Endothelial cell of umbilical vein (primary cell): ENCODE measurements around the gene PIK3R1. TPM values are rescaled to one million over a fixed set of nuclear protein-coding genes. Genes with fewer than 3 reads are reported as not detected.
A peak's percentile ranks its signal among the peaks of the same experiment; 100 is the strongest.

Experiments
- BruUV-seq: library from RNA; stranded (reverse); fragments of 400-500 nt; replicated peaks from 2 replicates; lab custom pipeline; 2021; lab: Mats Ljungman, UMichigan
- CTCF ChIA-PET: fragments of 300-600, 350-600 bp; sonication (Branson Sonifier 250); formaldehyde crosslinking; loops from one replicate; lab custom pipeline; 2021; ENCODE audit warnings: antibody characterized with exemption, inconsistent platforms; lab: Charles Lee
- POLR2A ChIA-PET: fragments of 300-600, 350-600 bp; sonication (Branson Sonifier 250); formaldehyde crosslinking; loops from one replicate; lab custom pipeline; 2021; ENCODE audit warnings: antibody characterized with exemption, inconsistent platforms; lab: Charles Lee
- DNase-seq: peaks from one replicate; pipeline ENCODE4 v3.0.0-alpha.2; 2011; ENCODE audit warnings: low read depth, low spot score
- FAIRE-seq: peaks from 2 replicates; lab custom pipeline; 2011; peaks lifted over from hg19 to GRCh38; lab: Jason Lieb, UNC
- H2AFZ ChIP-seq: 2 replicates; pipeline ENCODE4 v1.6.0; 2012; ENCODE audit warnings: low read depth, low read length, control low read depth, inconsistent platforms
- H3K27ac ChIP-seq: 2 replicates; pipeline ENCODE4 v1.5.1; 2011; ENCODE audit warnings: low read depth, mild to moderate bottlenecking, control low read depth, low read length, moderate library complexity; ENCODE audit not compliant: insufficient read depth
- H3K27me3 ChIP-seq, 2 experiments: 2 replicates each; pipeline versions ENCODE4 v1.6.0 to v1.6.1; 2011; ENCODE audit warnings: low read length in 2 of 2, mixed read lengths in 1 of 2; ENCODE audit not compliant: control insufficient read depth in 2 of 2, insufficient read depth in 2 of 2
- H3K36me3 ChIP-seq, 2 experiments: 2 replicates in 1 of 2; 3 replicates in 1 of 2; pipeline ENCODE4 v1.5.1; 2011; ENCODE audit warnings: low read length in 2 of 2, mild to moderate bottlenecking in 1 of 2, moderate library complexity in 1 of 2; ENCODE audit not compliant: control insufficient read depth in 2 of 2, insufficient read depth in 2 of 2; ENCODE audit errors: extremely low read depth in 1 of 2
- H3K4me1 ChIP-seq: 3 replicates; pipeline ENCODE4 v1.5.1; 2011; ENCODE audit warnings: mild to moderate bottlenecking, low read length; ENCODE audit not compliant: control insufficient read depth, insufficient read depth; ENCODE audit errors: extremely low read depth
- H3K4me2 ChIP-seq: 2 replicates; pipeline ENCODE4 v1.6.1; 2011; ENCODE audit warnings: low read length, control low read depth, mixed read lengths; ENCODE audit not compliant: insufficient read depth
- H3K4me3 ChIP-seq, 3 experiments: fragments of 200-600 bp in 1 of 3; sonication (generic), shearing (Covaris generic) in 1 of 3; replicated peaks in 1 of 3; 2 replicates each; pipeline ENCODE4 v1.5.1; 2011 to 2016; ENCODE audit warnings: control low read depth in 3 of 3, low read length in 3 of 3, mild to moderate bottlenecking in 2 of 3, inconsistent platforms in 1 of 3, low read depth in 1 of 3, moderate library complexity in 1 of 3; ENCODE audit not compliant: insufficient read depth in 1 of 3
- H3K79me2 ChIP-seq: 2 replicates; pipeline ENCODE4 v1.6.0; 2012; ENCODE audit warnings: low read length, inconsistent platforms; ENCODE audit not compliant: control insufficient read depth, insufficient read depth
- H3K9ac ChIP-seq: replicated peaks from 2 replicates; pipeline ENCODE3; 2011; ENCODE audit warnings: low read length, control low read depth; ENCODE audit not compliant: insufficient read depth; ENCODE audit errors: extremely low read depth
- H3K9me1 ChIP-seq: replicated peaks from 3 replicates; pipeline ENCODE4 v1.6.0; 2011; ENCODE audit warnings: mild to moderate bottlenecking, low read length; ENCODE audit not compliant: control insufficient read depth, insufficient read depth; ENCODE audit errors: extremely low read depth
- H3K9me3 ChIP-seq: replicated peaks from 2 replicates; pipeline ENCODE4 v1.5.1; 2012; ENCODE audit warnings: low read length, inconsistent platforms; ENCODE audit not compliant: control insufficient read depth, insufficient read depth
- H4K20me1 ChIP-seq: replicated peaks from 2 replicates; pipeline ENCODE3; 2011; ENCODE audit warnings: mild to moderate bottlenecking, low read length; ENCODE audit not compliant: control insufficient read depth, insufficient read depth; ENCODE audit errors: extremely low read depth
- CTCF ChIP-seq, 2 donors: IDR thresholded peaks; 1 replicate in 1 of 2; 2 replicates in 1 of 2; pipeline ENCODE4 v1.5.1; 2011; ENCODE audit warnings: low read length in 2 of 2, mild to moderate bottlenecking in 2 of 2, moderate library complexity in 2 of 2, control low read depth in 1 of 2, inconsistent platforms in 1 of 2, low read depth in 1 of 2; ENCODE audit not compliant: insufficient read depth in 1 of 2; ENCODE audit errors: extremely low read depth in 1 of 2
- EZH2 ChIP-seq: IDR thresholded peaks from 2 replicates; pipeline ENCODE4 v1.6.1; 2012; ENCODE audit warnings: borderline replicate concordance, low read depth, mild to moderate bottlenecking, moderate library complexity, low read length, inconsistent platforms; ENCODE audit not compliant: severe bottlenecking
- FOS ChIP-seq: IDR thresholded peaks from 2 replicates; pipeline ENCODE4 v1.6.1; 2011; ENCODE audit warnings: mild to moderate bottlenecking, low read length, moderate library complexity, borderline replicate concordance; ENCODE audit not compliant: insufficient read depth
- GATA2 ChIP-seq: IDR thresholded peaks from 2 replicates; pipeline ENCODE4 v1.7.0; 2011; ENCODE audit warnings: low read depth, mild to moderate bottlenecking, moderate library complexity, mixed read lengths, low read length; ENCODE audit not compliant: insufficient read length, insufficient read depth
- JUN ChIP-seq: IDR thresholded peaks from 2 replicates; pipeline ENCODE4 v1.6.1; 2011; ENCODE audit warnings: borderline replicate concordance, low read depth; ENCODE audit not compliant: insufficient read length, insufficient read depth
- MYC ChIP-seq: IDR thresholded peaks from one replicate; pipeline ENCODE4 v1.6.1; 2011; ENCODE audit warnings: mild to moderate bottlenecking, low read depth, low read length
- POLR2A ChIP-seq: IDR thresholded peaks from 2 replicates; pipeline ENCODE4 v1.6.1; 2012; ENCODE audit warnings: low read depth, mild to moderate bottlenecking, control low read depth, low read length
- POLR2AphosphoS5 ChIP-seq: IDR thresholded peaks from 2 replicates; pipeline ENCODE4 v1.6.1; 2012; ENCODE audit warnings: low read depth, mild to moderate bottlenecking, control low read depth, low read length, moderate library complexity; ENCODE audit not compliant: insufficient read depth
- dilution Hi-C: fragments of 300-500 bp; cut with MboI; formaldehyde crosslinking; loops from one replicate; pipeline ENCODE4 v1.15.0; 2019; ENCODE audit warnings: low sequenced_read_pairs; ENCODE audit not compliant: extremely low pct_ligation_motif_present
- intact Hi-C: fragments of 100-400 bp; cut with micrococcal nuclease; formaldehyde crosslinking; loops from one replicate; pipeline ENCODE4 v1.10.0; 2022
- polyA plus RNA-seq, 4 experiments: library from polyadenylated mRNA; depleted of rRNA in 3 of 4; stranded (reverse) in 3 of 4; unstranded in 1 of 4; fragments of >200 nt; gene quantifications; 2 replicates each; pipeline versions ENCODE4 v1.2.1 to v1.2.3, GENCODE V29; 2011 to 2012; ENCODE audit warnings: missing spikeins in 1 of 4
- total RNA-seq: library from RNA; stranded (reverse); gene quantifications from 2 replicates; pipeline ENCODE4 v1.2.3, GENCODE V29; 2021
- TF ChIP-seq, protein P1 (sequence below): IDR thresholded peaks from 2 replicates; pipeline ENCODE4 v1.6.1; 2011; ENCODE audit not compliant: insufficient read depth, insufficient read length

PIK3R1 gene
- total and polyA plus RNA-seq, 2 donors (not counting 3 experiments of a cell fraction or from before 2014, with no cell fraction given), result 2.8 to 30.0 TPM

DNA sequence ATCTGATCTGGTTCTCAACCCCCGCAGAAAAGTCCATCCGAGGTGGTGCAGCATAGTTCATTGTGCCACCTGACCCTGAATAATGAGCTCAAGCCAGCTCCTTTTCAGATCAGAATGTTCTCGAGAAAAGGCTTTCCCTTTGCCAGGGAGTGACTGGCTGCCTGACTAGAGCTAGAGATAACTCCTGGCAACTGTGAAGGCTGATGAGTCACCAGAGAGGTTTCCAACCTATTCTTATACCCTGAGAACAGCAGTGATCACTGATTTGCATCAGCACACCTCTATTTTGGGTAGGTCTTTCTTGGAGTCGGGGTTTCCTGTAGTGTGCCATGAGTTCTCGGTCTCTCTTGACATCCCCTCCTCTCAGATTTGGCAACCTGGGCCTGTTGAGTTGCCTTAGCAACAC, 127.9 kb downstream of the PIK3R1 start:
- no peak for TF ChIP-seq POLR2AphosphoS5
- TF ChIP-seq JUN, result peak; percentile 57
- peak; percentile 68 for TF ChIP-seq FOS
- peak; percentile 34 for TF ChIP-seq GATA2
- no peak for TF ChIP-seq EZH2
- TF ChIP-seq MYC, result no peak
- no peak for TF ChIP-seq CTCF (IDR thresholded peaks at IDR 0.05; ENCODE audit: extremely low read depth in 1 of 2, insufficient read depth in 1 of 2, low read depth in 1 of 2, low read length in 2 of 2)
- TF ChIP-seq, protein P1, sequence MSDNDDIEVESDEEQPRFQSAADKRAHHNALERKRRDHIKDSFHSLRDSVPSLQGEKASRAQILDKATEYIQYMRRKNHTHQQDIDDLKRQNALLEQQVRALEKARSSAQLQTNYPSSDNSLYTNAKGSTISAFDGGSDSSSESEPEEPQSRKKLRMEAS, result no peak
- TF ChIP-seq POLR2A, result no peak
- Histone ChIP-seq H3K9ac (no peak overlapping the region), H3K9me1 (no peaks in the 10 kb centered on the region), H3K36me3 (no peaks in the 10 kb centered on the region), H3K27me3 (no peaks in the 10 kb centered on the region), H3K79me2 (no peaks in the 10 kb centered on the region), H3K9me3 (no peaks in the 10 kb centered on the region), H3K4me3 (no peak overlapping the region), H3K27ac (no peak overlapping the region), H3K4me2 (no peak overlapping the region), H3K4me1 (peaks cover 4% of the 10 kb centered on the region), H2AFZ (no peak overlapping the region), H4K20me1 (no peaks in the 10 kb centered on the region)
- dilution Hi-C loops (no loop called here), intact Hi-C loops (no loop called here)
- ChIA-PET CTCF (interaction anchor here (1.0 to 1.7 kb wide), 3 partner anchors 12 to 118 kb away, joined by 3 to 14 read pairs (median 3); no protein-coding TSS in a partner anchor), POLR2A (interaction anchor here (0.6 kb wide), 1 partner anchor 112 kb away, joined by 3 read pairs; no protein-coding TSS in a partner anchor)
- no TSS peak for BruUV-seq
- DNase-seq (peak; percentile 61), FAIRE-seq (peak; percentile 81)
